Coronary artery (tissue), 2 donors: ENCODE results near the gene PPM1N.
"Not testable (repeated sequence)": the region's sequence is repeated elsewhere in the genome, so short reads cannot be mapped to it uniquely, and the experiment has no call there.

ENCODE experiments used
- DNase-seq: peaks from one replicate; pipeline ENCODE4 v3.0.0-alpha.2; 2017; ENCODE audit warnings: low spot score
- H3K27ac ChIP-seq, 2 donors: fragments of 200-600 bp; sonication (generic); one replicate each; pipeline ENCODE4 v1.5.1; 2016 to 2019
- H3K4me3 ChIP-seq: fragments of 200-600 bp; sonication (generic); 2 replicates; pipeline ENCODE4 v1.5.1; 2016; ENCODE audit warnings: mild to moderate bottlenecking, moderate library complexity
- TF ChIP-seq, protein P1 (sequence below): fragments of 200-600 bp; sonication (generic); IDR thresholded peaks from one replicate; pipeline ENCODE4 v1.5.1; 2019; ENCODE audit warnings: antibody characterized with exemption

Gene PPM1N

DNA sequence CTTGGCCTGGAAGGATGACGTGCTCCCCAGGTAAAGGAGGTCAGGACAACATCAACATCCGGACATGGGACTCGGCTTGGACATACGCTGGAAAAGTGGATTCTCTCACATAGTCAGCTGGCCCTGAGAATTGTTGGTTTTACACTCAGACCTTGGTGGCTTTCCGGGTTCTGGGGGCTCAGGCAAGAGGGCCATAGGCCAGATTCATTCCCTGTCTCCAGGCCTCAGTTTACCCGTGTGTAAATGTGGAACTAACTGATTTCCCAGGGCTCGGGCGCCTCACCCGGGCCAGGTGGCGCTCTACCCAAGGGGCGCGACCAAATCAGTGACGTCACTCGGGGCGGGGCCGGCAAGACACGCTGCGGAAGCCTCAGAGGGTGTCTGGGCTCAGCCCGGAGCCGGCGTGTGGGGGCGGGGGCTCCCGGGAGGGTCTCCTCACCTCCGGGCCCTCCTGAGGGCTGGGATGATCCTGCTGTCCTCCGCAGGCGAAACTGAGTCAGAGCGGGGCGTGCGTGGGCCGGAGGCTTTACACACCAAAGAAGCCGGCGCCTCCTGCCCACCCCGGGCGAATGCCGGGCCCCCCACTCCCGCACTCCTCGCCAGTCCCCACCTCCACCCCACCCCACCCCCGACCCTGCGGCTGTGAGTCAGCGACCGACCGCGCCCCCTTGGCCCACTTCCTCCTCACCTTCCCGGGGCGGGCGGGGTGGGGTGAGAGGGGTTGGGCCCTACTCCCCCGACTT lies 8.2 kb downstream of the PPM1N start:
- H3K4me3 ChIP-seq = peak overlapping the region; percentile 94
- TF ChIP-seq, protein P1, sequence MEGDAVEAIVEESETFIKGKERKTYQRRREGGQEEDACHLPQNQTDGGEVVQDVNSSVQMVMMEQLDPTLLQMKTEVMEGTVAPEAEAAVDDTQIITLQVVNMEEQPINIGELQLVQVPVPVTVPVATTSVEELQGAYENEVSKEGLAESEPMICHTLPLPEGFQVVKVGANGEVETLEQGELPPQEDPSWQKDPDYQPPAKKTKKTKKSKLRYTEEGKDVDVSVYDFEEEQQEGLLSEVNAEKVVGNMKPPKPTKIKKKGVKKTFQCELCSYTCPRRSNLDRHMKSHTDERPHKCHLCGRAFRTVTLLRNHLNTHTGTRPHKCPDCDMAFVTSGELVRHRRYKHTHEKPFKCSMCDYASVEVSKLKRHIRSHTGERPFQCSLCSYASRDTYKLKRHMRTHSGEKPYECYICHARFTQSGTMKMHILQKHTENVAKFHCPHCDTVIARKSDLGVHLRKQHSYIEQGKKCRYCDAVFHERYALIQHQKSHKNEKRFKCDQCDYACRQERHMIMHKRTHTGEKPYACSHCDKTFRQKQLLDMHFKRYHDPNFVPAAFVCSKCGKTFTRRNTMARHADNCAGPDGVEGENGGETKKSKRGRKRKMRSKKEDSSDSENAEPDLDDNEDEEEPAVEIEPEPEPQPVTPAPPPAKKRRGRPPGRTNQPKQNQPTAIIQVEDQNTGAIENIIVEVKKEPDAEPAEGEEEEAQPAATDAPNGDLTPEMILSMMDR = no peak
- peak; percentile 94 for DNase-seq
- H3K27ac ChIP-seq = peak overlapping the region; percentile 85 to 91

DNA sequence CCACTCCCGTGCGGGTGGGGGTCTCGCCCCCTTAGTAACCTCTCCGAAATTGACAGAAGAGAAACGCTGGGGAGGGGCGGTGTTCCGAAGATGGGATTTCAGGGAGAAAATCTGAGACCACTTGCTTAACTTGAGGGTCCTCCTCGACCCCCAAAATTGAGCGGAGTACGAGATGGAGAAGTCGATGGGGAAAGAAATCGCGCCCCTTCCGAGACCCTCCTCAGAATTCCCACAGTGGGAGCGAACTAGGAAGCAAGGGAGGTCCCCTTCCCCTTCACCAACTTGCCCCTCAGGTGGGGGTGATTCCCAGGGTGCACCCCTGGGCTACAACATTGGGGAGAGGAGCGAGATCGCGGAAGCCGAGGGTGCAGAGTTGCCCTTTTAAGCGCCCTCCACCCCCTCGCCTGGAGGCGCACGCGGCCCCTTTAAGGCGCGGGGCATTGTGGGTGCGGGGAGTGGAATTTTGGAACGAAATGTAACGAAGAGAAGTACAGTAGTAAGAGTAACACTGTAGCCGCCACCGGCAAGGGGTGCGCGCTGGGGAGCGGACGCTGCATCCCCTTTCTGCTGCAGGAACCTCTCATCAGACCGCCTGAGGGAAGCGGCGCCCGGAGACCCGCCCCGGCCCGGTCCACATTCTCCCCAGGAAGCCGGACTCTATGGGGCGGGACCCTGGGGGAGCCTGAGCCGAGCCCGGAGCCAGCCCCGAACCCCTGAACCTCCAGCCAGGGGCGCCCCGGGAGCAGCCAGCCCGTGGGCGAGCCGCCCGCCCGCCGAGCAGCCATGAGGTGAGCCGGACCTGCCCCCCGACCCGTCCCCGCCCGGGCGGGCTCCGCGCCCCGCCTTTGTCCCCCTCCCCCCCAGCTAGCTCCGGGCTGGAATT lies 9.0 kb downstream of the PPM1N start, which contains the start of gene VASP:
Gene VASP, plus strand, starts transcription at position 491 of the 883 bp plus-strand sequence. Its CDS starts 293 bp downstream, at position 784.
- peak; percentile 86 for DNase-seq

DNA sequence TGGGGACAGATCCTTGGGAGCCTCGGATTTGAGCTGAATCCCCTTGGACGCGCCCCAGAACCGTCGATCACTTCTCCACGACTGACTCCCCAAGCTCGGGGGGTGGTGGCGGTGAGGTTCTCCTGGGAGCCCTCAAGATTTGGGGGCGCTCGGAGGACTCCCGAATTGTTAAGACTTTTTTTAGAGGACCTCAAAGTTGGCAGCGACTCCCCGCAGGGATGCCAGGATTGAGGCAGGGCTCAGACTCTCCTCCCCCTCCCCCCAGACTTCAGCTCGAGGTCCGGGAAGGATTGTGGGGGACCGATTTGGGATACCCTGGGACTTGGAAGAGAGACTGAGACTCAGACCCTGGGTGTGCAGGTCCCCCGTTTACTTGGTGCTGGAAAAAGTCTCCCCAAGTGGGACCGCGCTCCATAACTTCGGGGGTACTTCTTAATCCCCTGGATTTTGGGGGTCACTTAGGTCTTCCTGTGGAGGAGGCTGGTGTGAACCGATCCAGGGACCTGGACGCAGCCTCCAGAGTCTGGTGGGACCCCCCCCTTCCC lies 9.7 kb downstream of the PPM1N start:
- no peak for DNase-seq
- Histone ChIP-seq H3K27ac (peak overlapping the region; percentile 85 to 91), H3K4me3 (peak overlapping the region; percentile 94)
- TF ChIP-seq, protein P1 = no peak

More for the DNA sequence above, 9.0 kb downstream of the PPM1N start, which contains the start of gene VASP:
- peak within 1 kb of the TSS; percentile 85 to 91 for H3K27ac ChIP-seq
- H3K4me3 ChIP-seq = peak within 1 kb of the TSS; percentile 94
- TF ChIP-seq, protein P1 = no peak

DNA sequence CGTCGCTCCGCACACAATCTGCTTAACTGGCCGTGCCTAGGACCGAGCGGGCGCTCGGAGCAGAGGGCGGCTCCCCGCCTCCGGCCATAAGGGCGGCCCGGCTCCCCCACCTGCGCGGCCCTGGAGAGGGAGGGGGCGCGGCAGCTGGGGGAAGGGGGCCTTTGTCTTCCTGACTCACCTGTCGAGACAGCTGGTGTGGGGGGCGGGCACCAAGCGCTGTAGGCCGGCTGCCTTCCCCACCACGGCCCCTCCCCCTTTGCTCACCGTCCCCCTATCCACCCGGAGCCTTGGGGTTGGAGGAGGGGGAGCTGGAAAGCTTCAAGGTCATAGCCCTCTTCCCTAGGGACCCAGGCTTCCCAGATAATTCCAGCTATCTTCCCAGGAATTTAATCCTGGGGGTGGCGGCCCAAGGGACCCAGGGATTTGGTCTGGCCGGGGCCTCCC lies 10.2 kb downstream of the PPM1N start:
- Histone ChIP-seq H3K27ac (peak overlapping the region; percentile 85 to 91), H3K4me3 (peak overlapping the region; percentile 94)
- DNase-seq = no peak
- TF ChIP-seq, protein P1 = no peak

DNA sequence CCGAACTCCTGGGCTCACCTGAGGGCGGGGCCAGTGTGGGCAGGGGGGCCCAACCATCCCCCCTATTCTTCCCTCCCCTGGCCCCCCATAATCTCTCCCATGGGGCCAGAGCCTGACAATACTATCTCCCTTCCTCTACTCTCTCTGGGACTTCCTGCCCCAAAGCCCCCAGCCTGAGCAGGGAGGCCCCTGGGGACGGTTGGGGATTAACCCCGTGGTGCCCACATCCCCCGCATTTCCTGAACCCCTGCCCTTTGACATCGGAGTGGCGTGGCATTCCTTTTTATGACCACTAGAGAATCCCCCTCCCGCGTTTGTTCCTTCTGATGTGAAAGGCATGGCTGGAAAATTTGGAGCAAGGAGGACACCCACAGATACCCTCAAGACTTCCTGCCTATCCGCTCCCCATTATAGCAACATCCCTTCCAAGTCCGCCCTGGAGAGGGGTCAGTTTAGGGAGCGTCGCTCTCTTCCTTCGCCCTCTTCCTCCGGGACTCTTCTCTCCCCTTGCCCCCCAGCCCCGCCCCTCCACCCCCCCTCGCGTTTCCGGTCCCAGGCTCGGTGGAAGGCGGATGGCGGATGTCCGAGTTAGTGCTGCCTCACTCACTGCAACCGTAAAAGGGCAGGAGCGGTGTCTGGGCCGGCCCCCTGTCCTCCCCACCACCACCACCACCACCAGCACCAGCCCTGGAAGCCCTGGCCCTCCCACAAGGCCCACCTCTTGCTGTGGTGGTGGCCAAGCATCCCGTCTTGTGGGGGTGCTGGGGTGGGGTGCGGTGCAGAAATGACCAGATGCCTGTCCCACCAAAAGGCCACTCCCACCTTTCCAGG lies 10.8 kb downstream of the PPM1N start:
- TF ChIP-seq, protein P1 = no peak
- H3K4me3 ChIP-seq = peak overlapping the region; percentile 94
- peak overlapping the region; percentile 85 to 91 for H3K27ac ChIP-seq
- DNase-seq = peak; percentile 91

DNA sequence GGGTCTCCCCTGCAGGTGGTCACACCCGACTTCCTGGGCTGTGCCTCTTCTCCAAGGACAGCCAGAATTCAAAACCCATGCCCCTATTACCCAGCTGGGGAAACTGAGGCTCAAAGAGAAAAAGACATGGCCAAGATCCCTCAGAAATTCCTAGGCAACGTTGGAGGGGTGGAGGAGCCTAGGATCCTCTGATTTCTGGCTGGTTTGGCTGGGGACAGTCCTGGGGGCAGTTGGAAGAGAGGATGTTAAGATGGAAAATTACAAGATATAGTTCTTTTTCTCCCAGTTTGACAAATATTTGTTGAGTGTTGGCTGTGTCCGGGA lies 11.4 kb downstream of the PPM1N start:
- no peak for DNase-seq
- H3K27ac ChIP-seq = peak overlapping the region; percentile 85 to 91
- TF ChIP-seq, protein P1 = no peak
- peak overlapping the region; percentile 94 for H3K4me3 ChIP-seq

DNA sequence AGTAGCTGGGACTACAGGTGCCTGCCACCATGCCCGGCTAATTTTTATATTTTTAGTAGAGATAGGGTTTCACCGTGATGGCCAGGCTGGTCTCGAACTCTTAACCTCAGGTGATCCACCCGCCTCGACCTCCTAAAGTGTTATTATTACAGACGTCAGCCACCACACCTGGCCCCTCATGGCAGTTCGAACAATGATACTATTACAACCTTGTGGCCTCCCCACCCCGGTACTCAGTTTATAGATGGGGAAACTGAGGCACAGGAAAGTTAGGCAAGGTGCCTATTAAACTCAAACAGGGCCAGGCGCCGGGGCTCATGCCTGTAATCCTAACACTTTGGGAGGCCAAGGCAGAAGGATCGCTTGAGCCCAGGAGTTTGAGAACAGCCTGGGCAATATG lies 12.1 kb downstream of the PPM1N start:
- not testable (repeated sequence) for H3K4me3 ChIP-seq, DNase-seq
- peak overlapping the region; percentile 85 to 91 for H3K27ac ChIP-seq
